NCI-H2029 (cell line): ENCODE data around the gene DLGAP4.

Experiments
- DNase-seq: peaks from one replicate; lab custom pipeline; 2025; lab: John Stamatoyannopoulos, UW

Gene DLGAP4

GRCh38 chr20:36565520-36565919, 259.4 kb downstream of the DLGAP4 start:
- DNase-seq = no peak

GRCh38 chr20:36569847-36570429, 263.8 kb downstream of the DLGAP4 start:
- DNase-seq = no peak

GRCh38 chr20:36571564-36572504, 265.7 kb downstream of the DLGAP4 start:
- no peak for DNase-seq

GRCh38 chr20:36572701-36573102, 266.6 kb downstream of the DLGAP4 start:
- no peak for DNase-seq

- peak; percentile 26 for DNase-seq
Measured at GRCh38 chr20:36573103-36573797, 267.1 kb downstream of the DLGAP4 start, which contains the start of gene TGIF2. Gene TGIF2 (plus strand): TSS chr20:36573597. CDS start chr20:36578775, 5,178 bp downstream.

GRCh38 chr20:36573798-36574365, 267.7 kb downstream of the DLGAP4 start:
- DNase-seq = no peak

GRCh38 chr20:36574366-36575135, 268.4 kb downstream of the DLGAP4 start:
- DNase-seq = no peak

GRCh38 chr20:36576081-36576445, 269.9 kb downstream of the DLGAP4 start:
- DNase-seq = no peak
